Astrocyte (in vitro differentiated cells and primary cell): ENCODE data around the gene SLC25A25.

Experiments
- EZH2 ChIP-seq: IDR thresholded peaks from 2 replicates; pipeline ENCODE4 v1.6.1; 2012; ENCODE audit warnings: mild to moderate bottlenecking, low read length, inconsistent platforms; ENCODE audit not compliant: insufficient read depth
- TF ChIP-seq, protein P1 (sequence below): IDR thresholded peaks from 2 replicates; pipeline ENCODE4 v1.5.1; 2011; ENCODE audit warnings: low read depth, mild to moderate bottlenecking, inconsistent platforms, low read length, moderate library complexity; ENCODE audit not compliant: insufficient read depth

DNA sequence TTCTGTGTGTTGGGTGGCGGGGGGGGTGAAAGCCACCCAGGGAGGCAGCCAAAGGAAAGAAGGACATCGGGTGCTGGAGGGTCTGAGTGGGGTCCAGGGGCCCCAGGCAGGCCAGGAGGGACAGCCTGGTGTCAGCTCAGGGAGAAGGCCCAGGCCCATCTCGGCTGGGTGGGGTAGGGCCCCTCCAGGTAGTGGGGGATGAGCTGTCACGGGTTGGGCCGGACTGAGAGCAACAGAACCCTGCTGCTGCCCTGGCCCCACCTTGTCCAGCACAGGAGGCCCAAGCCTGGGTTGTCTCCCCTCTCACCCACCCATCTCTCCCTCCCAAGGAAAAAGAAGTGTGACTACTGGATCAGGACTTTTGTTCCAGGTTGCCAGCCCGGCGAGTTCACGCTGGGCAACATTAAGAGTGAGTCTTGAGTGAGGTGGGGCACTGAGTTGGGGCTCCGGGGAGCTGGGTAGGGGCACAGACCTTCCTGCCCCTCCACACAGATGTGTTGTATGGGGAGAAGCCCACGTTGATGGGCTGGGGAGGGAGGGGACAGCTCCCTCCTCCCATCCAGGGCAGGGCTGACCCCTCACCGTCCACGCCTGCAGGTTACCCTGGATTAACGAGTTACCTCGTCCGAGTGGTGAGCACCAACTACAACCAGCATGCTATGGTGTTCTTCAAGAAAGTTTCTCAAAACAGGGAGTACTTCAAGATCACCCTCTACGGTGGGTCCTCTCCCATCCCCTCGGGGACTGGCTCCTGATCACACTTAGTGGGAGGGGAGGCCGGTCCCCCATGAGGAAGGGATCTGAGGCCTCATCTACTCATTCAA is 83.5 kb downstream of the SLC25A25 start:
- no peak for TF ChIP-seq EZH2
- TF ChIP-seq, protein P1, sequence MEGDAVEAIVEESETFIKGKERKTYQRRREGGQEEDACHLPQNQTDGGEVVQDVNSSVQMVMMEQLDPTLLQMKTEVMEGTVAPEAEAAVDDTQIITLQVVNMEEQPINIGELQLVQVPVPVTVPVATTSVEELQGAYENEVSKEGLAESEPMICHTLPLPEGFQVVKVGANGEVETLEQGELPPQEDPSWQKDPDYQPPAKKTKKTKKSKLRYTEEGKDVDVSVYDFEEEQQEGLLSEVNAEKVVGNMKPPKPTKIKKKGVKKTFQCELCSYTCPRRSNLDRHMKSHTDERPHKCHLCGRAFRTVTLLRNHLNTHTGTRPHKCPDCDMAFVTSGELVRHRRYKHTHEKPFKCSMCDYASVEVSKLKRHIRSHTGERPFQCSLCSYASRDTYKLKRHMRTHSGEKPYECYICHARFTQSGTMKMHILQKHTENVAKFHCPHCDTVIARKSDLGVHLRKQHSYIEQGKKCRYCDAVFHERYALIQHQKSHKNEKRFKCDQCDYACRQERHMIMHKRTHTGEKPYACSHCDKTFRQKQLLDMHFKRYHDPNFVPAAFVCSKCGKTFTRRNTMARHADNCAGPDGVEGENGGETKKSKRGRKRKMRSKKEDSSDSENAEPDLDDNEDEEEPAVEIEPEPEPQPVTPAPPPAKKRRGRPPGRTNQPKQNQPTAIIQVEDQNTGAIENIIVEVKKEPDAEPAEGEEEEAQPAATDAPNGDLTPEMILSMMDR: no peak
